NCI-H1694 (cell line): Measurements from ENCODE around the gene KIAA0319L.

Experiments
- DNase-seq: peaks from one replicate; lab custom pipeline; 2025; lab: John Stamatoyannopoulos, UW

Gene KIAA0319L

DNA sequence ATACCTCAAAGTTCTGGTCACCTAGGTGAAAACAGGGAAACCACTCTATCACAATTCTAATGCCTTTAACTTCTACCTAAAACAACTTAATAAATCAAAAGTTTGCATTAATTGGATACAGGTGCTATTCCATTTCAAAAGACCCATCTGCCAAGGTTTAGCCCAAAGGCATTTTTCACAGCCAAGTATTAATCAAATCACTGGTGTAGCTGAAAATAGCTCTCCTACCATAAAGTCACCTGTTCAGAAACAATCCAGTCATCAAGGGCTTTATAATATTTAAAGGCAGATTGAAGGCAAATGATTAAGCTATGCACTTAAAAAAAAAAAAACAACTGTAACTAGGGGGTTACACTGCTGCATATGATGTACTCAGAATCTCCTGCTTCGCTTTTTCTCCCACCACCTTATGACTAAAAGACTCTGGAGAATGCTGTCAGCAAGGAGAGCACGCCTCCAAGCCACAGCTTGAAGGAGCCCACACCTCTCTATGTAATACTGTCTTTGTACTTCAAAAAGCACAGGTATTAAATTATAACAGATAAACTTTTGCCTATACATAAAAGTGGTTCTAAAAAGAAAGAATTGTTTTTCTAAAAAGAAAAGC is 20.5 kb downstream of the KIAA0319L start:
- no peak for DNase-seq

GRCh38 chr1:35535243-35535642 is 22.0 kb downstream of the KIAA0319L start:
- DNase-seq = no peak

DNA sequence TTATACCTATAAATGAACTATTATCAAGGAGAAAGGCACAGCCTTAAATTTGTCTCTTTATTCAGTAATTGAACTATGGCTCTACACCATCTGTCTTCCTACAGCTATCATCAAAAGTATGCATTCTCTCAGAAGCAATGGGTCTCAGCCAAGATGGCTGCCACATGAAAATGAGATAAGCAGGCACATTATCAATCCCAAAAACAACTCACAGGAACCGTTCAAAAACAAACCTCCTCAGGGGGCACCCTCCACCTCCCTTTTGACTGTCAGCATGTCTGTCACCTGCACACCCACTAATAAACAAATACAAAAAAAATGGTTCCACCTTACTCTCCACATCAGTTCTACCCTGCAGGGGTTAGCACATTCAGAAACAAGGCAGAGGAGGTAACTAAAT is 23.6 kb downstream of the KIAA0319L start:
- no peak for DNase-seq

GRCh38 chr1:35532497-35533223 is 24.5 kb downstream of the KIAA0319L start:
- DNase-seq = no peak

DNA sequence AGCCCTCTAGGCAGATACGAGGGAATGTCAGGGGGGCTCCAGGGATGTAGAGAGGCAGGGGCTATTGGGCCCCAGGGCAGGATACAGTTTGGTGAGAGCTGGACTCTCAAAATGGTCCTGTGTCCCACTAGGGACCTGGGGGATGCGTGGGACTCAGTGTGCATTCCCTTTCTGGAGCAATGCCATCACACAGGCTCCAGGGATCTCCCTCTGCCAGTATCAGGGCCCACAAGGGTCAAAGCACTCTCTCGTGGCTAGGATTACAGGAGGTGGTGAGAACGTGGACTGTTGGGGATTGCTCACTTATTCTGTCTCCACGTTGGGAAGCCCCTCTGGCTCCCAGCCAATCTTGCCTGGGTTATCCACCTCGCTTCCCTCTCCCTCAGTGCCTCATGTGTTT is 25.8 kb downstream of the KIAA0319L start:
- no peak for DNase-seq

DNA sequence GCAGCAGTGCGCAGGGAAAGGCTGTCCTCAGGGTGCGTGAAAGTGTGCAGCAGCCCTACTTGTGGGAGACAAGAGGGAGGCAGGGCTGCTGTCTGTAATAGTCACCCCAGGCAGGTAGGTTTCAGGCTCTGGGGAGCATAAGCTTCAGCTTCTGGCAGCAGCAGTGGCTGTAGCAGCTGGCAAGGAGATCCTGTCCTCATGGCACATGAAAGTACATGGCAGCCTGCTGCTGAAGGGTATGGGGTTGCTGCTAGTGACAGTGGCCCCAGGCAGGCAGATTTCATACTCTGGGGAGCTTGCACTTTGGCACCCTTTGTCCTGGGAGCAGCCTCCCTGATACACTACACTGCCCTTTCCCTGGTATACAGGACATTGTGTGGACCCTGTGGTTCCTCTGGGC is 26.3 kb downstream of the KIAA0319L start:
- no peak for DNase-seq

GRCh38 chr1:35530168-35530567 is 27.0 kb downstream of the KIAA0319L start:
- no peak for DNase-seq

DNA sequence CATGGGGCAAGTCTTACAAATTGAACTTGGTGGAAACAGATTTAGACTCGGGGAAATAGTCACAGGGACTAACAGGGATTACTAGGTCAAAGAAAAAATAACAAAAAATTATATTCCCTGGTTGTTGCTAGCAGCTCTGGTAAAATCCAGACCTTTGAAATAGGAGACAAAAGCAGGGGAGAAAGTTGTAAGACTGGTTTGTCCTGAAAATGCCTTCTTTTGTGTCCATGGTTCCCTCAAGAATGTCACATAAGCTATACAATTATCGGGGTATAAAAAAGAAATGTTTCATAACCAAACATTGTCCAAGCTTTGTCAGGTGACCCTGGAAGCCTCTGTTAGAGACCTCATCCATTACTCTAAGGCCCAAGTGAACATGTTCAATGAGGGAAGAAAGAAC is 33.1 kb downstream of the KIAA0319L start:
- no peak for DNase-seq

DNA sequence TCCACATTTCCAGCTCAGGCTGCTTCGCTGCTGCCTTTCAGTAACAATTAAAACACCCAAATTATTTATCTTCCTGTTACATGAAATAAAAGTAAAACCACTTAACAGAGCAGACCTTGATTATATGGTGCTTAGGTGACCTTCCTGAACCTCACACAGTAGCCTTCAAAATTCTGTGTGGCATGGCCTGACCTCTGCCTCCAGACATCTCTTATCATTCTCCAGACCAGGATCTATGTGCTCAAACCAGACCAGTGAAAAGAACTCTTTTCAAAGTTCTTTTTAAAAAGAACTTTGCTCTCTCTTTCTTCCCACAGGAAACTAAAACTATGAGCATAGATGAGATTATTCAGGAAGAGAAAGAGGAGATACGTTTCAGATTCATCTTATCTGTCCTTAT is 37.8 kb downstream of the KIAA0319L start:
- no peak for DNase-seq

DNA sequence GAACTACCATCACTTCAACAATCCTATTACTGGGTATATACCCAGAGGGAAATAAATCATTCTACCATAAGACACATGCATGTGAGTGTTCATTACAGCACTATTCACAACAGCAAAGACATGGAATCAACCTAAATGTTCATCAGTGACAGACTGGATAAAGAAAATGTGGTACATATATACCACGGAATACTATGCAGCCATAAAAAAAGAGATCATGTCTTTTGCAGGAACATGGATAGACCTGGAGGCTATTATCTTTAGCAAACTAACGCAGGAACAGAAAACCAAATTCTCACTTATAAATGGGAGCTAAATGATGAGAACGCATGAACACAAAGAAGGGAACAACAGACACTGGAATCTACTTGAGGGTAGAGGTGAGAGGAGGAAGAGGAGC is 39.0 kb downstream of the KIAA0319L start:
- no peak for DNase-seq

DNA sequence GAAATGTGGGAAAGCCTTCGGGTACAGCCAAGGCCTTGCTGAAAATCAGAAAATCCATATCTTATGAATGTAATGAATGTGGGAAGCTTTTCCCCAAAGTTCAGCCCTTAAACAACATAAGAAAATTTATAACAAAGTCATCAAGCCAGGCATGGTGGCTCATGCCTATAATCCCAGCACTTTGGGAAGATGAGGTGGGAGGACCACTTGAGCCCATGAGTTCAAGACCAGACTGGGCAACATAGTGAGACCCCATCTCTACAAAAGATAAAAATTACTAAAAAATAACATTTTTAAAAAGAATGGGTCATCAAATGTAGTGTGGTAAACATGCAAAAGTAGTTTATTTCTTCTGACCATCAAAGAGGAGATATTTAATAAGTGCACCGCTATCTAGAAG is 45.9 kb downstream of the KIAA0319L start:
- no peak for DNase-seq

DNA sequence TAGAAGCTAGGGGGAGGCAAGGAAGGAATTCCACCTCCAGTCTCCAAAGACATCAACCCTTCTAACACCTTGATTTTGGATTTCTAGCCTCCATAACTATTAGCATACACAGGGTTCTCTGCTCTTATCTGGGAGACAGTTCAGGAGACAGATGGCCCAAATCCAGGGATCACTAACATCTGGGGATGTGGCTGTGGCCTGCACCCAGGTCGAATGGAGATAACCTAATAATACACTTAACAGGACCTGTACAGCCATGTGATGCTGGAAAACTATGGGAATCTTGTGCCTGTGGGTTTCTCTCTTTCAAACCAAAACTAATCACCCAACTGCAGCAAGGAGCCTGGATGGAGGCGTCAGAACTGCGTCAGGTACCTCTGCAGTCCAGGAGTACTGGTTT is 47.6 kb downstream of the KIAA0319L start:
- no peak for DNase-seq

DNA sequence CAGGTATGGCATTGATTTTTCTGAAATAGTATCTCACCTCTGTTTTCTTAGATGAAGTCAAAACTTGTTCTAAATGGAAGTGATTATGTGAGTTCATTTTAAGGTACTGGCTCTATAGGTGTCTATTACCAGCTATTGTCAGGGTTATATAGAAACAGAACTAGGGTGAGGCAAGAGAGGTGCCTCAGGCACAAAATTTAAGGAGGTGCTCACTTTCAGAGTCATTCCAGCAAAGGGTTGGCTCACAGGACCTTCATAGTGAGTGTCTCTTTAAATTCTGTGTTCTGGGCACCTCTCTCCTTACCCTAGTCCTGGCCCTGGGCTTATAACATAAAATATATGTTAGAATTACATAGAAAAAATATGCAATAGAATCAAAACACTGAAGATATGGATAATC is 49.3 kb downstream of the KIAA0319L start:
- DNase-seq = no peak

- DNase-seq = no peak
These were observed 50.0 kb downstream of the KIAA0319L start for GRCh38 chr1:35506960-35507912.

DNA sequence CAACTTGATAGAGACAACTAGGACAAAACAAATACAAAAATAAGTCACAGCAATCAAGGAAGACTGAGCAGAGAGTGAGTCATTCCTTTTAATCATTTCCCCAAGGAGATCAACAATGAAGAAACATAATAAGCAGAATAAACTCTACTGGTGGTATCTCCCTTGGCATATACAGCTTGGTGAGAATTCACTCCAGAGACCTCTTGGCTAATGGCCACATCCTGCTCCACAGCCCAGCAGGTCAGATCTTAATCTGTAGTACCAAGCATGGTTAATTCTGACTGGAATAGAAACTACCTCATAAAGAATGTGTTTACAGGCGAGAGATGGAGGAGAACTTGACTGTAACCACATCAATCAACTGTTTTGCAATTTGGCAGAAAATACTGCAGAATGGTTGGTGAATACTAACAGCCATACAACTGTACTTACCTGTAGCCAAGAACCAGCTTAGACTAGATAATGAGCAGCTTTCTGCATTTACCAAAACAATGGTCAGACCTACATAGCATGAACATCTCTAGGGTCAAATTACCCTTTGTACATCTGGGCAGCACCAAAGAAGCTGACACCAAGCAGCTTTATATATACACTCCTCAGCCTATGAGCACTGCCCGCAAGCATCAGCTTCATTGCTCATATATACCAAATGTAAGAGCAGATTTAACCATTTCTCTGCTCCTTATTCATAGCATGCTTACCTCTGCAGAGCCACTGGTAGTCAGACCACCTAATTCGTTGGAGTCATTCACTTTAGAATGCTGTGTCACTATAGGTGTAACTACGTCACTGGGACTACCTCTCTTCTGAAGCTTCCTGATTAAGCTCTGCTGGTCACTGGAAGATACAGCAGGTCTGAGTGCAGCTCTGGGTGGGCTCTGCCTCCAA is 51.0 kb downstream of the KIAA0319L start:
- no peak for DNase-seq

DNA sequence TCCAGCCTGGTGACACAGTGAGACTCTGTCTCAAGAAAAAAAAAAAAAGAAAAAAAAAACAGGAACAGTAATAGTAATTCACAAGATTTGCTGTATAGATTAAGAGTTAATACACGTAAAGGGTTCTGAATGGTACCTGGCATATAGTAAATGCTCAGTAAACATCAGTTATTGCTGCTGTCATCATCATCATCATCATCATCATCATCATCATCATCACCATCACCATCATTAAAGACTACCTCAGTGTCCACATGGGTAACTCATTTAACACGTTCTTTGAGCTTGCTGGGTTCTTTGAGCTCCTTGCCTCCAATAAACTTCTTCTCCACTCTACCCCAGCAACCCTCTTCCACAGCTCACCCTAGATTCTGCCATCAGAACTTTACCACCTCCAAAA is 55.0 kb downstream of the KIAA0319L start:
- DNase-seq = no peak

DNA sequence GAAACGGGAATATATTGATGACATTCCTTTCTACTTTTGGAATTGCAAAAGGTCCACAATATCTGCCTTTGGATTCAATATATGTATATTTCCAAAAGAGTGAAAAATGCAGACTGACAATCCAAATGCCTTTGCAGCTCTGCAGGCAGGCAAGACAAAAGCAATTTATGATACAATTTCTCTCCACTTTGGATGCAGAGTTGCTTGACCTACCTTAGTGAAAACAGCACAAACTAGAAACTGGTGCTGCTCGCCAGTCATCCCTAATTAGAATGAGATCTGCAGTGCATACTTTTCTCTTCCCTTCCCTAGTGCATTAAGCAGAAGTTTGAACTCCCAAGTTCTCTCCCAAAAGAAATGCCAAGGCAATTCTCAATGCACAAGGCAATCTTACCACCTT is 56.8 kb downstream of the KIAA0319L start:
- DNase-seq = no peak

GRCh38 chr1:35499652-35500176 is 57.5 kb downstream of the KIAA0319L start:
- no peak for DNase-seq

DNA sequence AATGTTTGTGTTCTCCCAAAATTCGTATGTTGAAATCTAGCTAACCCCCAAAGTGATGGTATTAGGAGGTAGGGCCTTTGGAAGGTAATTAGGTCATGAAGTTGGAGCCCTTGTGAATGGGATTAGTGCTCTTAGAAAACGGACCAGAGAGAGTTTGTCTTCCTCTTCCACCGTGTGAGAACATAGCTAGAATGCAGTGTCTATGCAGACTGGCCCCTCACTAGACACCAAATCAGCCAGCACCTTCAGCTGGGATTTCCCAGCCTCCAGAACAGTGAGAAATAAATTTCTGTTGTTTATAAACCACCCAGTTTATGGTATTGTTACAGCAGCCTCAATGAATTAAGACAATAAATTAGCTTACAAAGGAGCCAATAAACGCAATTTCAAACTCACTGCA is 58.0 kb downstream of the KIAA0319L start:
- no peak for DNase-seq

GRCh38 chr1:35497571-35497970 is 59.6 kb downstream of the KIAA0319L start:
- no peak for DNase-seq

GRCh38 chr1:35490250-35490649 is 67.0 kb downstream of the KIAA0319L start:
- DNase-seq = no peak

DNA sequence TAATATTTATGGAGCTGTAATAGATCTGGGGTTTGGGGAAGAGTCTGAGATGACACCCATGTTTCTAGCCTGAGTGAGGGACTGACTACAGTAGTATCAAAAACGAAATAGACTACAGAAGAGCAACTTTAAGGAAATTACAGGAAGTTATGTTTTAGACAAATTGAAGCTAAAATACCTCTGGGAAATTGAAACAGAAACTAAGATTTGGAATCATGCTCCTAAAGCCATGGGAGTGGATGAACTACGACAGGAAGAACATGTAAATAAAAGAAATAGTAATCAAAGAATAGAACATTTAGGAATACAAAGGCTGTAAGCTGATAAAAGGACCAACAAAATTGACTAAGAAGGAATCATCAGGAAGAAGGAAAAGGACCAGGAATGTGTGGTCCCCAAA is 68.9 kb downstream of the KIAA0319L start:
- no peak for DNase-seq
